Psoas muscle (tissue), 8 donors: ENCODE data around the gene CLTCL1. TPM values are rescaled to one million over a fixed set of nuclear protein-coding genes. Genes with fewer than 3 reads are reported as not detected.
A peak's percentile ranks its signal among the peaks of the same experiment; 100 is the strongest.

Experiments used
- ATAC-seq, 4 donors: fragments of 200-7000 bp; cut with Tn5 transposase; one replicate each; pipeline ENCODE4 v1.9.1; 2020; ENCODE audit warnings: moderate library complexity in 3 of 4, mild to moderate bottlenecking in 2 of 4
- DNase-seq, 2 donors: peaks; one replicate each; pipeline ENCODE4 v3.0.0-alpha.2; 2020
- H3K27ac ChIP-seq: fragments of 200-600 bp; one replicate; pipeline ENCODE4 v1.8.0; 2022
- H3K27me3 ChIP-seq, 3 donors: fragments of 200-600 bp in 1 of 3; one replicate each; pipeline versions ENCODE4 v1.6.1 to v1.8.0; 2013 to 2022; ENCODE audit warnings: low read length in 2 of 3, mild to moderate bottlenecking in 2 of 3, moderate library complexity in 1 of 3; ENCODE audit not compliant: insufficient read depth in 3 of 3
- H3K36me3 ChIP-seq, 2 donors: fragments of 200-600 bp in 1 of 2; one replicate each; pipeline versions ENCODE4 v1.6.1 to v1.8.0; 2013 to 2022; ENCODE audit warnings: low read depth in 1 of 2, mild to moderate bottlenecking in 1 of 2, moderate library complexity in 1 of 2; ENCODE audit not compliant: insufficient read depth in 1 of 2
- H3K4me1 ChIP-seq: fragments of 200-600 bp; one replicate; pipeline ENCODE4 v1.8.0; 2022
- H3K4me3 ChIP-seq: fragments of 200-600 bp; one replicate; pipeline ENCODE4 v1.8.0; 2022; ENCODE audit warnings: mild to moderate bottlenecking
- H3K9me3 ChIP-seq: fragments of 200-600 bp; one replicate; pipeline ENCODE4 v1.8.0; 2022
- WGBS, 3 donors: extraction: QIAGEN DNeasy Blood & Tissue Kit; methylation state at CpG; one replicate each; pipeline versions ENCODE4 v1.1.6 to v1.1.7; 2013; 5-methylcytosine and 5-hydroxymethylcytosine counted together
- intact Hi-C, 2 donors: fragments of 100-400 bp; cut with DNase I; formaldehyde crosslinking; loops; one replicate each; pipeline versions ENCODE4 v1.11.0 to v1.14.2; 2022
- polyA plus RNA-seq, 3 donors: library from polyadenylated mRNA; stranded (reverse); fragments of 200-250 nt; gene quantifications; one replicate each; pipeline ENCODE4 v1.2.3, GENCODE V29; 2013
- total RNA-seq, 4 donors: library from RNA; stranded (reverse); fragmentation: NEBNext Ultra II Directional in 2 of 4; extraction: Animal tissue kit (Norgen Biotek cat#: 25700) in 2 of 4; gene quantifications; one replicate each; pipeline versions ENCODE4 v1.2.1 to v1.2.4, GENCODE V29; 2021 to 2023
- TF ChIP-seq, protein P1 (sequence below): fragments of 200-600 bp; IDR thresholded peaks from one replicate; pipeline ENCODE4 v1.8.0; 2022; ENCODE audit warnings: antibody characterized with exemption
- donor health status: healthy with polysubstance abuse.
- donor health status: DM: no; HTN: no; CAD: no; lungs with moderate emphysema.
- donor health status: Bipolar disorder and iron deficiency.
- donor health status: healthy.
- donor health status: DM: yes; HTN: yes; CAD: no.
- donor health status: DM: no; HTN: no; CAD: no.
- donor health status: DM: no; HTN: no; CAD: no.
- donor health status: DM: yes; HTN: yes; CAD: no.

The CLTCL1 gene
- total and polyA plus RNA-seq, 7 donors = 16.8 to 253 (median 92.6) TPM

DNA sequence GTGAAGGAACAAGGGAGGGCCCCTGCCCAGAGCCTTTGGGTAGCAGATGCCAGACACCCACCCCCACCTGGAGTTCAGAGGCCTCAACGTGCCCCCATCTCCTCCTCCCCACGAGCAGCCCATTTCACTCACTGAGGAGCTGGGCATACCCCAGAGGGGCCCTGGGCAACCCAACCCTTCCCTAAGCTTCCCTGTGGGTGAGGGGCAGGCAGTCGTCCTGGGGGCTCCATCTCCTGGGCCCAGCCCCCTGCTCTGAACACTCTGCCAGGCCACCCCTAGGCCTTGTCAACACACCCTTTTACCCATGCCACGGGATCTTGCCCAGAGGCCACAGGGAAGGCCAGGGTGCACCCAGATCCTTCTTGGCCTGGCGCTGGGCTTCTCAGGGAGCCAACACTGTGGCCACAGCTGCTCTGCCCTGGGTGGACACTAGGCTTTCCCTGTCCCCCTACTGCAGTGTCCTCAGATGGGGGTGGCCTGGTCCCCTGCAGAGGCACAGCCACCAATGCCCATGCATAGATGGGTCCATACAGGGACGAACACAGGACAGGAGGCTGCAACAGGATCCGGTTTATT lies 116.4 kb downstream of the CLTCL1 start:
- H3K4me1 ChIP-seq = peaks cover 27% of the 10 kb centered on the region
- ATAC-seq (no peak), DNase-seq (peak in 1 of 2 donors; percentile 58)
- 56 to 66% (median 65%) methylated on average over 7 of the region's 7 CpGs for WGBS, 3 donors
- no peak overlapping the region for H3K4me3 ChIP-seq
- TF ChIP-seq, protein P1, sequence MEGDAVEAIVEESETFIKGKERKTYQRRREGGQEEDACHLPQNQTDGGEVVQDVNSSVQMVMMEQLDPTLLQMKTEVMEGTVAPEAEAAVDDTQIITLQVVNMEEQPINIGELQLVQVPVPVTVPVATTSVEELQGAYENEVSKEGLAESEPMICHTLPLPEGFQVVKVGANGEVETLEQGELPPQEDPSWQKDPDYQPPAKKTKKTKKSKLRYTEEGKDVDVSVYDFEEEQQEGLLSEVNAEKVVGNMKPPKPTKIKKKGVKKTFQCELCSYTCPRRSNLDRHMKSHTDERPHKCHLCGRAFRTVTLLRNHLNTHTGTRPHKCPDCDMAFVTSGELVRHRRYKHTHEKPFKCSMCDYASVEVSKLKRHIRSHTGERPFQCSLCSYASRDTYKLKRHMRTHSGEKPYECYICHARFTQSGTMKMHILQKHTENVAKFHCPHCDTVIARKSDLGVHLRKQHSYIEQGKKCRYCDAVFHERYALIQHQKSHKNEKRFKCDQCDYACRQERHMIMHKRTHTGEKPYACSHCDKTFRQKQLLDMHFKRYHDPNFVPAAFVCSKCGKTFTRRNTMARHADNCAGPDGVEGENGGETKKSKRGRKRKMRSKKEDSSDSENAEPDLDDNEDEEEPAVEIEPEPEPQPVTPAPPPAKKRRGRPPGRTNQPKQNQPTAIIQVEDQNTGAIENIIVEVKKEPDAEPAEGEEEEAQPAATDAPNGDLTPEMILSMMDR = no peak
- no peaks in the 10 kb centered on the region for H3K27me3 ChIP-seq
- peaks cover 0 to 25% of the 10 kb centered on the region in 2 donors for H3K36me3 ChIP-seq
- no peaks in the 10 kb centered on the region for H3K9me3 ChIP-seq
- peak overlapping the region; percentile 60 for H3K27ac ChIP-seq
- intact Hi-C loops = loop anchor here in 1 of 2 donors (5.0 kb wide), 1 partner anchor 33 kb away; the partner anchor contains the start of gene ESS2

DNA sequence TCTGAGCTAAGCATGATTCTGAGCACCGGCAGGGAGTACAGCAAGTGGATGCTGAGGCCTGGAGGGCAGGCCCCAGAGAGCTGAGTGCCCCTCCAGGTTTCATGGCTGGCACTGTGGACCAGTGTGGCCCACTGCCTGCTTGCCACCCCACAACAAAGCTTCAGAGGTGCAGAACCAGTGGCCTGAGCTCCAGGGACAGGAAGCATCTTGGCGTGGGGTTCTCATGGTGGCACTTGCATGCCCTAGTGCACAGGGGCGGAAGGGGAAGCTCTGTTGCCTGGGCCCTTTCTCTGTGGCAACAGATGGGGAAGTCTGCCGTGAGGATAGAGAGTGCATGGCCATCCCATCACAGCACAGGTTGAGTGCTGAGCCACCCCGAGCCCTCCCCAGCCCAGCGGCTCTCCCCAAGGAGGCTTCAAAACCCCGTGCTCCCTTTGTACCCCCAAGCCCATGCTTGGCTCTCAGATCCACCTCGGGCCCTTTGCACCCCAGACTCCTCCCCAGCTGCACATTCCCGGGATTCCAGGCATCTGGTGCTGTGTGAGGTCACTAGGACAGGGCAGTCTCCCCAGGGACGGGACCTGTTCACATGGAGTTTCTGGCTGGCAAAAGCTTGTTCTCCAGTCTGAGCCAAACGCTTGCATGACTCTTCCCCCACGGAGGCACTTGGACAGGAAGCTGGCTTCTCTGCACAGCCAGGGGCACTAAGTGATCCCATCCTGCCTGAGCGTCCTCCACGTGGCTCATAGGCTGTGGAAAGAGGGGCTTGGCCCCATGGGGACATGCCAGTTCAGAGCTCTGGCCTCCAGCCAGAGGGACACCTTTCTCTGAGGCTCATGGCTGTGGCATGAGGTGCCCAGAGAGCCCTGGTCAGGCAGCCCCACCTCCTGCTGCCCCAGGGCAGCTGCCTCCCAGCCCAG lies 117.2 kb downstream of the CLTCL1 start:
- WGBS, 3 donors = 29 to 39% (median 32%) methylated on average over 14 of the region's 14 CpGs

DNA sequence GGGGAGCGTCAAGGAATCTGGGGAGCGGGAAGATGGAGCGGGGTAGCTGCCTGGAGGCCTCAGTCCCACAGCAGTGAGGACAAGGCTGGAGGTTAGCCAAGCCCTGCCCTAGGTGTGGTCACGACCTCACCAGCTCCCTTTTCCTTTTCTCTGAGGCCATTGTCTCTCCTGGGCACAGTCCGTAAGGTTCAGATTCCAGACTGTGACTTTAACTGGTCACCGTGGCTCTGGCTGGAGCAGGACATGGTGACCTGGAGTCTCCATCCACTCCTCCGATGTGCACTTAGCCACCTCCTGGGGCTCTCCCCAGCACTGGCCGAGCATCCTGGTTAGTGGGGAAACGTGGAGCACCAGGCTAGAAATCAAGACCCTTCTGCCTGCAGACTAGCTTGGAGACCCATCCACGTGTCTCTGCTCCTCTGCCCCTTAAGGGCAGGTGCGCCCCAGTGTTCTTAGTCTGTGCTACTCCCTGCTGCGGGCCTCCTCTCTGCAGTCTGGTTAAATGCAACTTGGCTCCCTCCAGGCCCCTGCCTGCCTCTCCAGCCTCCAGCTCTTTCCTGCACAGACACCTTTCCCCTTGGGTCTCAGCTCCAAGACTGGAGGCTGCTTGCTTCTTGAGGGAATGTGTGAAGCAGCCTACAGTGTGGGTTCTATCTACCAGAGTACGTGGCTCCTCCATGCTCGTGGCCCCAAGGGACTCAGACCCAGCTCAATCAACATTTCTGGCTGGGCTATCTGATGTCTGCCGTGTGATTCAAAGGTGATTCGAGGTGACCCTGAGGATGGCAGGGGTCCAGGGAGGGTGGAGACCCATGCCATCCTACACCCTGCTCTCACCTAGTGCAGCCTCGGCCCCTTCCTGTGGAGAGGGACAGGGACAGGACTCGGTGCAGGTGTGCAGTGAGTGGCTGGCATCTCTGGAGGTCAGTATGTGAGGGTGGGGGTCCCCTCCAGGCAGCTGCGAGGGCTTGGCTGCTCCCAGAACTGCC lies 118.2 kb downstream of the CLTCL1 start:
- 51 to 61% (median 54%) methylated on average over 19 of the region's 19 CpGs for WGBS, 3 donors
- TF ChIP-seq, protein P1 = no peak
- H3K9me3 ChIP-seq = no peaks in the 10 kb centered on the region
- intact Hi-C loops = no loop called here
- no peak for ATAC-seq
- H3K36me3 ChIP-seq = peaks cover 0 to 18% of the 10 kb centered on the region in 2 donors
- H3K4me1 ChIP-seq = peaks cover 21% of the 10 kb centered on the region
- H3K4me3 ChIP-seq = peak overlapping the region; percentile 81
- H3K27me3 ChIP-seq = peaks cover 0 to 8% (median 6%) of the 10 kb centered on the region in 3 donors
- peak overlapping the region; percentile 41 for H3K27ac ChIP-seq
- no peak for DNase-seq

More for the DNA sequence above, 117.2 kb downstream of the CLTCL1 start:
- intact Hi-C loops = loop anchor here in 1 of 2 donors (5.0 kb wide), 1 partner anchor 32 kb away; the partner anchor contains the start of gene ESS2
- TF ChIP-seq, protein P1 = no peak
- H3K27ac ChIP-seq = peak overlapping the region; percentile 60
- peaks cover 0 to 18% of the 10 kb centered on the region in 2 donors for H3K36me3 ChIP-seq
- no peak overlapping the region for H3K4me3 ChIP-seq
- H3K4me1 ChIP-seq = peaks cover 26% of the 10 kb centered on the region
- no peaks in the 10 kb centered on the region for H3K9me3 ChIP-seq
- DNase-seq (peak; percentile 72 to 85), ATAC-seq (peak in 3 of 4 donors; percentile 14 to 34 (median 23))
- H3K27me3 ChIP-seq = no peaks in the 10 kb centered on the region
